Activated effector memory CD4-positive, alpha-beta T cell treated with anti-CD3 and anti-CD28 coated beads, Interleukin-2, amount 50 U/mL, for 16 hours (primary cell): Measurements from ENCODE around the gene SORL1-AS1.

Experiments used
- DNase-seq: peaks from one replicate; pipeline ENCODE4 v3.0.0-alpha.2; 2020

The SORL1-AS1 gene

GRCh38 chr11:121474680-121475079, 21.9 kb upstream of the SORL1-AS1 start:
- DNase-seq: no peak

- DNase-seq: no peak
Observed at GRCh38 chr11:121473064-121473777, 20.5 kb upstream of the SORL1-AS1 start.

GRCh38 chr11:121472312-121472711, 19.5 kb upstream of the SORL1-AS1 start:
- no peak for DNase-seq

GRCh38 chr11:121471167-121471566, 18.4 kb upstream of the SORL1-AS1 start:
- DNase-seq: no peak

- no peak for DNase-seq
Observed at GRCh38 chr11:121469910-121470309, 17.1 kb upstream of the SORL1-AS1 start.

GRCh38 chr11:121467965-121468364, 15.2 kb upstream of the SORL1-AS1 start:
- peak; percentile 91 for DNase-seq

GRCh38 chr11:121467471-121467870, 14.7 kb upstream of the SORL1-AS1 start:
- no peak for DNase-seq

- DNase-seq: peak; percentile 79
Observed at GRCh38 chr11:121466063-121466794, 13.5 kb upstream of the SORL1-AS1 start.

- DNase-seq: no peak
Observed at GRCh38 chr11:121465709-121466062, 12.9 kb upstream of the SORL1-AS1 start.

- DNase-seq: peak; percentile 92
Observed at GRCh38 chr11:121464352-121464946, 11.7 kb upstream of the SORL1-AS1 start.

- DNase-seq: no peak
Observed at GRCh38 chr11:121463689-121464335, 11.0 kb upstream of the SORL1-AS1 start.

GRCh38 chr11:121461843-121462242, 9.1 kb upstream of the SORL1-AS1 start:
- DNase-seq: no peak

GRCh38 chr11:121460941-121461514, 8.3 kb upstream of the SORL1-AS1 start:
- DNase-seq: no peak

- DNase-seq: peak; percentile 74
Observed at GRCh38 chr11:121459413-121460017, 6.7 kb upstream of the SORL1-AS1 start.

GRCh38 chr11:121458551-121458950, 5.8 kb upstream of the SORL1-AS1 start:
- DNase-seq: no peak

GRCh38 chr11:121456816-121457431, 4.2 kb upstream of the SORL1-AS1 start:
- DNase-seq: no peak

GRCh38 chr11:121456151-121456550, 3.4 kb upstream of the SORL1-AS1 start:
- no peak for DNase-seq

- no peak for DNase-seq
Observed at GRCh38 chr11:121455115-121455514, 2.3 kb upstream of the SORL1-AS1 start.

GRCh38 chr11:121453589-121454299, 977 bp upstream of the SORL1-AS1 start:
- no peak for DNase-seq

GRCh38 chr11:121451986-121452608, 670 bp downstream of the SORL1-AS1 start, which contains the start of gene SORL1:
Gene SORL1 (plus strand): TSS chr11:121452314. CDS start chr11:121452332, 18 bp downstream.
- DNase-seq: peak; percentile 90
